Gastrocnemius medialis (tissue), 4 donors: ENCODE results near the gene DHH.

ENCODE experiments used
- POLR2A ChIP-seq, 2 donors: fragments of 450-650 bp; IDR thresholded peaks; one replicate each; pipeline ENCODE4 v1.6.1; 2017; ENCODE audit warnings: antibody characterized with exemption in 2 of 2, mild to moderate bottlenecking in 2 of 2, moderate library complexity in 2 of 2
- TF ChIP-seq, protein P1 (sequence below), 5 experiments: fragments of 450-650 bp in 3 of 5; fragments of 200-600 bp in 2 of 5; sonication (generic) in 2 of 5; IDR thresholded peaks in 4 of 5; conservative IDR thresholded peaks in 1 of 5; 1 replicate in 4 of 5; 2 replicates in 1 of 5; pipeline ENCODE4 v1.5.1; 2016 to 2019; ENCODE audit warnings: antibody characterized with exemption in 5 of 5, mild to moderate bottlenecking in 3 of 5, moderate library complexity in 3 of 5

DNA sequence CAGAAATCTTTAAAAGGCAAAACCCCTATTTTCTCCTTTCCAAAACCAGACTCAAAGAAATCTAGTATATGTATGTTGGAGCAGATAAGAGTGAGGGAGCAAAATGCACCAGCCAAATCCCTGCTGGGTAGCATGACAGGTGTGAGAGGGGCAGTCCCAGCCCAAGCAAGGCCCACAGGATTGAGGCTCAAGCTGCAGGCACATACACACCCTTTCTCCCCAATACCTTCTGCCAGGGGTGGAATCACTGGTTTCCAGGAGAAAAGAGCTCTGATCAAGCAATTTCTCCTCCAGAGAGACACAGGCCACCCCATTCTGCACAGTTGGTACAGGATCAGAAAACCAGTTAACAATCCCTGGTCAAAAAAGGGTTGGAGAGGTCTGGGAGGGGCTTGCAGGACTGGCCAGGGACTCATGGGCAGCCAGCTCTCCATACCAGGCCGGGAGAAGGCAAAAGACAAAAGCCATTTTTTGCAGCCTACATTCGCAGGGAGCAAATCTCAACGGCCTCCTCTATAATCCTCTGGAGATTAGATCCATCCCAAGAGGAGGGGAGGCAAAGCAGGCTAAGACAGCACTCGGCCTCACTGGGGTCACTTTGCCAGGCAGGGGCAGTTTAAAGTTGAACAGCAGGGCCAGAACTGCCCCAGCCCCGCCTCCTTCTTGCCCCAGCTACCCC, 36.1 kb downstream of the DHH start:
- TF ChIP-seq, protein P1, sequence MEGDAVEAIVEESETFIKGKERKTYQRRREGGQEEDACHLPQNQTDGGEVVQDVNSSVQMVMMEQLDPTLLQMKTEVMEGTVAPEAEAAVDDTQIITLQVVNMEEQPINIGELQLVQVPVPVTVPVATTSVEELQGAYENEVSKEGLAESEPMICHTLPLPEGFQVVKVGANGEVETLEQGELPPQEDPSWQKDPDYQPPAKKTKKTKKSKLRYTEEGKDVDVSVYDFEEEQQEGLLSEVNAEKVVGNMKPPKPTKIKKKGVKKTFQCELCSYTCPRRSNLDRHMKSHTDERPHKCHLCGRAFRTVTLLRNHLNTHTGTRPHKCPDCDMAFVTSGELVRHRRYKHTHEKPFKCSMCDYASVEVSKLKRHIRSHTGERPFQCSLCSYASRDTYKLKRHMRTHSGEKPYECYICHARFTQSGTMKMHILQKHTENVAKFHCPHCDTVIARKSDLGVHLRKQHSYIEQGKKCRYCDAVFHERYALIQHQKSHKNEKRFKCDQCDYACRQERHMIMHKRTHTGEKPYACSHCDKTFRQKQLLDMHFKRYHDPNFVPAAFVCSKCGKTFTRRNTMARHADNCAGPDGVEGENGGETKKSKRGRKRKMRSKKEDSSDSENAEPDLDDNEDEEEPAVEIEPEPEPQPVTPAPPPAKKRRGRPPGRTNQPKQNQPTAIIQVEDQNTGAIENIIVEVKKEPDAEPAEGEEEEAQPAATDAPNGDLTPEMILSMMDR (IDR thresholded peaks at IDR 0.05 in 4 of 5, conservative IDR thresholded peaks at IDR 0.05 in 1 of 5) = no peak
- TF ChIP-seq POLR2A (IDR thresholded peaks at IDR 0.05) = no peak
